Measurements from ENCODE around the gene CDCP2.

- TF ChIP-seq REST (IDR thresholded peaks at IDR 0.05; ENCODE audit: unreplicated experiment), result no peak
- no peak for TF ChIP-seq CTCF (conservative IDR thresholded peaks at IDR 0.05; ENCODE audit: low read depth in 2 of 2)
- no peak for TF ChIP-seq POLR2AphosphoS5 (IDR thresholded peaks at IDR 0.05; ENCODE audit: low read depth)
- TF ChIP-seq NANOG (IDR thresholded peaks at IDR 0.05; ENCODE audit: borderline replicate concordance), result no peak
- no peak for TF ChIP-seq ETS1 (IDR thresholded peaks at IDR 0.05)
- no peak for TF ChIP-seq EZH2phosphoT487 (IDR thresholded peaks at IDR 0.05; ENCODE audit: unreplicated experiment)
- TF ChIP-seq EZH2 (IDR thresholded peaks at IDR 0.05; ENCODE audit: low read depth, unreplicated experiment), result no peak
- no peak for TF ChIP-seq STAT1 (IDR thresholded peaks at IDR 0.05; ENCODE audit: unreplicated experiment)
- no peak for TF ChIP-seq JUNB (IDR thresholded peaks at IDR 0.05; ENCODE audit: unreplicated experiment)
- TF ChIP-seq CREB1 (CRISPR knock-in tag; IDR thresholded peaks at IDR 0.05; ENCODE audit: low read depth), result no peak
- TF ChIP-seq ZNF462 (CRISPR knock-in tag; IDR thresholded peaks at IDR 0.05), result no peak
Observed at GRCh38 chr1:54152696-54153095, at the start of gene CDCP2.

All from GM23338 (cell line).